OCI-LY1 (cell line): ENCODE data around the gene HS3ST2.

Experiments used
- H2AFZ ChIP-seq: fragments of 200-600 bp; sonication (generic), shearing (Covaris generic); 2 replicates; pipeline ENCODE4 v1.6.0; 2014; ENCODE audit warnings: antibody characterized with exemption, mild to moderate bottlenecking, low read length
- H3F3A ChIP-seq: fragments of 200-600 bp; sonication (generic), shearing (Covaris generic); 2 replicates; pipeline ENCODE4 v1.6.0; 2014; ENCODE audit warnings: mild to moderate bottlenecking, antibody characterized with exemption, low read length, moderate library complexity; ENCODE audit not compliant: insufficient read depth
- H3K27ac ChIP-seq: fragments of 200-600 bp; sonication (generic); 2 replicates; pipeline ENCODE4 v1.5.1; 2014; ENCODE audit warnings: low read length, mixed run types, mild to moderate bottlenecking, low read depth; ENCODE audit not compliant: poor library complexity, severe bottlenecking
- H3K27me3 ChIP-seq: fragments of 200-600 bp; sonication (generic); 2 replicates; pipeline ENCODE4 v1.6.0; 2014; ENCODE audit warnings: antibody characterized with exemption, mild to moderate bottlenecking, low read length, moderate library complexity; ENCODE audit not compliant: insufficient read depth
- H3K36me3 ChIP-seq: fragments of 200-600 bp; sonication (generic); 2 replicates; pipeline ENCODE4 v1.6.1; 2014; ENCODE audit warnings: mild to moderate bottlenecking, antibody characterized with exemption, low read length, moderate library complexity, mixed read lengths; ENCODE audit not compliant: insufficient read depth
- H3K4me1 ChIP-seq: fragments of 200-600 bp; sonication (generic); 2 replicates; pipeline ENCODE4 v1.5.1; 2014; ENCODE audit warnings: mild to moderate bottlenecking, low read length, moderate library complexity; ENCODE audit not compliant: insufficient read depth, severe bottlenecking
- H3K4me2 ChIP-seq: fragments of 200-600 bp; sonication (generic), shearing (Covaris generic); 2 replicates; pipeline ENCODE4 v1.6.1; 2014; ENCODE audit warnings: low read length
- H3K4me3 ChIP-seq: fragments of 200-600 bp; sonication (generic); 2 replicates; pipeline ENCODE4 v1.5.1; 2014; ENCODE audit warnings: low read length, low read depth, mild to moderate bottlenecking, mixed read lengths; ENCODE audit not compliant: poor library complexity, severe bottlenecking
- H3K79me2 ChIP-seq: fragments of 200-600 bp; shearing (Covaris generic); 2 replicates; pipeline ENCODE4 v1.6.1; 2016; ENCODE audit warnings: mixed run types, low read length, mixed read lengths; ENCODE audit not compliant: insufficient read depth
- H3K9ac ChIP-seq: fragments of 200-600 bp; sonication (generic), shearing (Covaris generic); 2 replicates; pipeline ENCODE4 v1.6.1; 2014; ENCODE audit warnings: mild to moderate bottlenecking, low read length, mixed read lengths
- H3K9me2 ChIP-seq: fragments of 200-600 bp; sonication (generic), shearing (Covaris generic); 2 replicates; pipeline ENCODE4 v1.6.1; 2014; ENCODE audit warnings: low read depth, mild to moderate bottlenecking, low read length, mixed read lengths
- H3K9me3 ChIP-seq: fragments of 200-600 bp; shearing (Covaris generic); 2 replicates; pipeline ENCODE4 v1.6.1; 2014; ENCODE audit warnings: low read length, mixed read lengths
- H4K20me1 ChIP-seq: fragments of 200-600 bp; sonication (generic), shearing (Covaris generic); 2 replicates; pipeline ENCODE4 v1.6.0; 2016; ENCODE audit warnings: mild to moderate bottlenecking, low read length; ENCODE audit not compliant: insufficient read depth
- CTCF ChIP-seq: fragments of 200-600 bp; sonication (generic), shearing (Covaris generic); IDR thresholded peaks from 2 replicates; pipeline ENCODE4 v1.5.1; 2017; ENCODE audit warnings: mild to moderate bottlenecking, antibody characterized with exemption, low read length, moderate library complexity, mixed read lengths
- EZH2 ChIP-seq: fragments of 200-600 bp; sonication (generic), shearing (Covaris generic); IDR thresholded peaks from 2 replicates; pipeline ENCODE4 v1.8.0; 2017; ENCODE audit warnings: borderline replicate concordance, mixed run types, mild to moderate bottlenecking, antibody characterized with exemption, low read length, moderate library complexity, mixed read lengths

The HS3ST2 gene

GRCh38 chr16:22882981-22883380 lies 69.0 kb downstream of the HS3ST2 start:
- no peak overlapping the region for H3K27ac ChIP-seq
- no peak overlapping the region for H3K9ac ChIP-seq
- H3K36me3 ChIP-seq, result no peaks in the 10 kb centered on the region
- no peaks in the 10 kb centered on the region for H3F3A ChIP-seq
- H3K27me3 ChIP-seq, result no peaks in the 10 kb centered on the region
- H2AFZ ChIP-seq, result no peak overlapping the region
- no peak for TF ChIP-seq CTCF
- TF ChIP-seq EZH2, result no peak
- no peaks in the 10 kb centered on the region for H4K20me1 ChIP-seq
- no peaks in the 10 kb centered on the region for H3K9me3 ChIP-seq
- H3K4me3 ChIP-seq, result no peak overlapping the region
- no peaks in the 10 kb centered on the region for H3K79me2 ChIP-seq
- H3K9me2 ChIP-seq, result no peaks in the 10 kb centered on the region
- H3K4me2 ChIP-seq, result no peak overlapping the region
- no peaks in the 10 kb centered on the region for H3K4me1 ChIP-seq

GRCh38 chr16:22885951-22886350 lies 72.0 kb downstream of the HS3ST2 start:
- H3K4me1 ChIP-seq, result no peaks in the 10 kb centered on the region
- H3K36me3 ChIP-seq, result no peaks in the 10 kb centered on the region
- no peaks in the 10 kb centered on the region for H3K27me3 ChIP-seq
- H3K27ac ChIP-seq, result no peak overlapping the region
- TF ChIP-seq EZH2 (no peak), CTCF (no peak)
- H3K4me3 ChIP-seq, result no peak overlapping the region
- no peak overlapping the region for H2AFZ ChIP-seq
- no peak overlapping the region for H3K4me2 ChIP-seq
- no peaks in the 10 kb centered on the region for H3K79me2 ChIP-seq
- no peaks in the 10 kb centered on the region for H3F3A ChIP-seq
- no peaks in the 10 kb centered on the region for H3K9me3 ChIP-seq
- no peaks in the 10 kb centered on the region for H3K9me2 ChIP-seq
- H4K20me1 ChIP-seq, result no peaks in the 10 kb centered on the region
- H3K9ac ChIP-seq, result no peak overlapping the region

- TF ChIP-seq EZH2 (no peak), CTCF (no peak)
- Histone ChIP-seq H3K36me3 (no peaks in the 10 kb centered on the region), H2AFZ (no peak overlapping the region), H3K4me2 (no peak overlapping the region), H3K9me3 (no peaks in the 10 kb centered on the region), H3K4me1 (no peaks in the 10 kb centered on the region), H3K9ac (no peak overlapping the region), H3K9me2 (no peaks in the 10 kb centered on the region), H4K20me1 (no peaks in the 10 kb centered on the region), H3K27me3 (no peaks in the 10 kb centered on the region), H3K27ac (no peak overlapping the region), H3K4me3 (no peak overlapping the region), H3F3A (no peaks in the 10 kb centered on the region), H3K79me2 (no peaks in the 10 kb centered on the region)
Measured at GRCh38 chr16:22886927-22887326, 73.0 kb downstream of the HS3ST2 start.
